IPS-NIHi7 (cell line): ENCODE measurements around the gene RUNDC3A.
A peak's percentile ranks its signal among the peaks of the same experiment; 100 is the strongest.
"Not testable (repeated sequence)": the region's sequence is repeated elsewhere in the genome, so short reads cannot be mapped to it uniquely, and the experiment has no call there.

Source experiments
- DNase-seq: peaks from one replicate; pipeline ENCODE4 v3.0.0; 2012; ENCODE audit warnings: mixed read lengths; ENCODE audit errors: extremely low spot score

The RUNDC3A gene

GRCh38 chr17:44343510-44344209 is 35.3 kb downstream of the RUNDC3A start:
- DNase-seq = no peak

GRCh38 chr17:44344939-44345453 is 36.6 kb downstream of the RUNDC3A start, which contains the start of gene GRN:
Gene GRN (plus strand): TSS chr17:44345302. CDS start chr17:44349165, 3,863 bp downstream.
- peak; percentile 99 for DNase-seq

GRCh38 chr17:44345454-44346026 is 37.1 kb downstream of the RUNDC3A start:
- DNase-seq = peak; percentile 73

- no peak for DNase-seq
Measured at GRCh38 chr17:44346064-44346844, 37.9 kb downstream of the RUNDC3A start.

GRCh38 chr17:44347206-44348055 is 39.0 kb downstream of the RUNDC3A start:
- not testable (repeated sequence) for DNase-seq

- no peak for DNase-seq
Measured at GRCh38 chr17:44348234-44348987, 40.0 kb downstream of the RUNDC3A start.

GRCh38 chr17:44348988-44349364 is 40.6 kb downstream of the RUNDC3A start:
- no peak for DNase-seq

GRCh38 chr17:44349553-44350070 is 41.2 kb downstream of the RUNDC3A start:
- no peak for DNase-seq

GRCh38 chr17:44350733-44351226 is 42.4 kb downstream of the RUNDC3A start:
- peak; percentile 83 for DNase-seq

- no peak for DNase-seq
Measured at GRCh38 chr17:44351464-44351863, 43.1 kb downstream of the RUNDC3A start.

GRCh38 chr17:44351961-44352827 is 43.8 kb downstream of the RUNDC3A start:
- no peak for DNase-seq

- DNase-seq = no peak
Measured at GRCh38 chr17:44352828-44353671, 44.6 kb downstream of the RUNDC3A start.

GRCh38 chr17:44353672-44354331 is 45.4 kb downstream of the RUNDC3A start:
- peak; percentile 58 for DNase-seq

GRCh38 chr17:44354582-44355561 is 46.5 kb downstream of the RUNDC3A start:
- DNase-seq = peak; percentile 87

GRCh38 chr17:44355642-44356099 is 47.3 kb downstream of the RUNDC3A start:
- DNase-seq = no peak

- DNase-seq = no peak
Measured at GRCh38 chr17:44356241-44356640, 47.8 kb downstream of the RUNDC3A start.

GRCh38 chr17:44358066-44358465 is 49.7 kb downstream of the RUNDC3A start:
- no peak for DNase-seq
